ENCODE results near the gene DDX6. TPM values are rescaled to one million over a fixed set of nuclear protein-coding genes. Genes with fewer than 3 reads are reported as not detected.

DDX6 gene
- total RNA-seq, 4 donors from 2014 or later: 75.6 to 108 (median 107) TPM

GRCh38 chr11:118818130-118818529, 27.2 kb upstream of the DDX6 start:
- H3K27me3 ChIP-seq: no peaks in the 10 kb centered on the region
- 91 to 92% methylated on average over 4 of the region's 4 CpGs for WGBS, 2 donors

GRCh38 chr11:118813551-118813950, 22.6 kb upstream of the DDX6 start:
- Histone ChIP-seq H3K9me3 (no peaks in the 10 kb centered on the region), H3K27me3 (no peaks in the 10 kb centered on the region), H3K36me3 (no peaks in the 10 kb centered on the region), H3K4me1 (no peaks in the 10 kb centered on the region), H3K4me3 (no peak overlapping the region), H3K27ac (no peak overlapping the region)
- TF ChIP-seq POLR2A (IDR thresholded peaks at IDR 0.05): no peak
- no peak for TF ChIP-seq EP300 (IDR thresholded peaks at IDR 0.05)
- no peak for TF ChIP-seq CTCF (IDR thresholded peaks at IDR 0.05)
- 54 to 67% methylated on average over 1 of the region's 1 CpG for WGBS, 2 donors
- no peak for DNase-seq (ENCODE audit: low spot score in 2 of 2)

More at GRCh38 chr11:118818130-118818529, 27.2 kb upstream of the DDX6 start:
- no peaks in the 10 kb centered on the region for H3K9me3 ChIP-seq
- DNase-seq (ENCODE audit: low spot score in 2 of 2): no peak
- peaks cover 0 to 9% (median 4%) of the 10 kb centered on the region in 4 donors for H3K4me1 ChIP-seq
- H3K27ac ChIP-seq: no peak overlapping the region
- H3K4me3 ChIP-seq: no peak overlapping the region
- no peaks in the 10 kb centered on the region for H3K36me3 ChIP-seq
- TF ChIP-seq EP300 (IDR thresholded peaks at IDR 0.05) (no peak), POLR2A (IDR thresholded peaks at IDR 0.05) (no peak), CTCF (IDR thresholded peaks at IDR 0.05) (no peak)

- H3K27me3 ChIP-seq: no peaks in the 10 kb centered on the region
- DNase-seq (ENCODE audit: low spot score in 2 of 2): no peak
- no peaks in the 10 kb centered on the region for H3K9me3 ChIP-seq
- whole genome bisulfite sequencing, 2 donors: 35 to 48% methylated on average over 4 to 5 of the region's 5 CpGs
- no peak overlapping the region for H3K27ac ChIP-seq
- TF ChIP-seq CTCF (IDR thresholded peaks at IDR 0.05) (no peak), EP300 (IDR thresholded peaks at IDR 0.05) (no peak), POLR2A (IDR thresholded peaks at IDR 0.05) (no peak)
- H3K36me3 ChIP-seq: no peaks in the 10 kb centered on the region
- H3K4me3 ChIP-seq: no peak overlapping the region
- no peaks in the 10 kb centered on the region for H3K4me1 ChIP-seq
These were observed 21.5 kb upstream of the DDX6 start for GRCh38 chr11:118812485-118812884.

- no peak for TF ChIP-seq CTCF (IDR thresholded peaks at IDR 0.05)
- no peak for TF ChIP-seq POLR2A (IDR thresholded peaks at IDR 0.05)
- TF ChIP-seq EP300 (IDR thresholded peaks at IDR 0.05): no peak
- 65 to 76% methylated on average over 3 of the region's 3 CpGs for WGBS, 2 donors
- H3K27me3 ChIP-seq: no peaks in the 10 kb centered on the region
- no peaks in the 10 kb centered on the region for H3K36me3 ChIP-seq
- H3K9me3 ChIP-seq: no peaks in the 10 kb centered on the region
- no peak for DNase-seq (ENCODE audit: low spot score in 2 of 2)
- no peak overlapping the region for H3K27ac ChIP-seq
- no peaks in the 10 kb centered on the region for H3K4me1 ChIP-seq
- H3K4me3 ChIP-seq: no peak overlapping the region
These were observed 17.1 kb upstream of the DDX6 start for GRCh38 chr11:118807800-118808778.

- H3K4me1 ChIP-seq: no peaks in the 10 kb centered on the region
- WGBS, 2 donors: 55 to 58% methylated on average over 4 of the region's 4 CpGs
These were observed 15.4 kb upstream of the DDX6 start for GRCh38 chr11:118806400-118806799.

More at GRCh38 chr11:118806400-118806799, 15.4 kb upstream of the DDX6 start:
- Histone ChIP-seq H3K9me3 (no peaks in the 10 kb centered on the region), H3K4me3 (no peak overlapping the region), H3K27ac (no peak overlapping the region), H3K36me3 (no peaks in the 10 kb centered on the region), H3K27me3 (no peaks in the 10 kb centered on the region)
- no peak for DNase-seq (ENCODE audit: low spot score in 2 of 2)
- TF ChIP-seq EP300 (IDR thresholded peaks at IDR 0.05) (no peak), CTCF (IDR thresholded peaks at IDR 0.05) (no peak), POLR2A (IDR thresholded peaks at IDR 0.05) (no peak)
